Brain microvascular endothelial cell (primary cell): ENCODE data around the gene BRSK2.

ENCODE experiments used
- DNase-seq: peaks from one replicate; pipeline ENCODE4 v3.0.0-alpha.2; 2020
- H3K27ac ChIP-seq: fragments of 250-450 bp; sonication (Bioruptor Pico); 2 replicates; pipeline ENCODE4 v1.5.1; 2020; ENCODE audit warnings: mild to moderate bottlenecking, moderate library complexity
- H3K27me3 ChIP-seq: fragments of 250-450 bp; sonication (Bioruptor Pico); replicated peaks from 2 replicates; pipeline ENCODE4 v1.5.1; 2020; ENCODE audit warnings: mild to moderate bottlenecking
- H3K36me3 ChIP-seq: fragments of 250-450 bp; sonication (Bioruptor Pico); replicated peaks from 2 replicates; pipeline ENCODE4 v1.5.1; 2020; ENCODE audit warnings: mild to moderate bottlenecking
- H3K4me3 ChIP-seq: 2 replicates; pipeline ENCODE4 v1.5.1; 2011; ENCODE audit warnings: low read depth, mild to moderate bottlenecking, control low read depth, low read length, moderate library complexity
- in situ Hi-C: cut with HindIII; loops from 2 replicates; pipeline ENCODE4 v1.10.0; 2017; ENCODE audit warnings: low sequenced_read_pairs, low pct_ligation_motif_present
- TF ChIP-seq, protein P1 (sequence below): IDR thresholded peaks from 2 replicates; pipeline ENCODE4 v1.5.1; 2011; ENCODE audit warnings: low read depth, mild to moderate bottlenecking, moderate library complexity, low read length, control low read depth, inconsistent platforms; ENCODE audit errors: missing control alignments

BRSK2 gene

DNA sequence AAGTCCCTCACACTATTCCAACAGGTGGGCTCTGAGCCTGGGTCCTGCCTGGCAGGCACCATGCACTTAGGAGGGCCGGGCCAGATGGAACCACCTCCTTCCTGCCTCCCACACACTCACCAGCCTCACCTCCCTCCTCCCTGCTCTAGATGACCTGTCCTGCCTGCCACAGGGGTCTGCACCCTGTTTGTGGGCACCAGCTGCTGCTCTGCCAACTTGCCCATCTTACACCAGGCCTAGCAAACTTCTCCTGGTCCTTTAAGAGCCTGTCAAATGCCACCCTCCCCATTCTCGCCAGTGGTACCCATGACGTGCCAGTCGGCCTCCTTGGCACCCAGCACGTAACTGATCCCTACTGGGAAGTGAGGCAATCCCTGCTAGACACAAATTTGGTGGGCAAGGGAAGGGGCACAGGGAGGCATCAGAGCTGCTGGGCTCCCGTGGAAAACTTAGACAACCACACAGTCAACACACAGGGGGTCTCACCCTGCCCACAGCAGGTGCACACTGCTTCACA lies 93.8 kb downstream of the BRSK2 start:
- Histone ChIP-seq H3K4me3 (no peak overlapping the region), H3K27me3 (no peaks in the 10 kb centered on the region), H3K27ac (no peak overlapping the region), H3K36me3 (peaks cover 4% of the 10 kb centered on the region)
- in situ Hi-C loops, result no loop called here
- TF ChIP-seq, protein P1, sequence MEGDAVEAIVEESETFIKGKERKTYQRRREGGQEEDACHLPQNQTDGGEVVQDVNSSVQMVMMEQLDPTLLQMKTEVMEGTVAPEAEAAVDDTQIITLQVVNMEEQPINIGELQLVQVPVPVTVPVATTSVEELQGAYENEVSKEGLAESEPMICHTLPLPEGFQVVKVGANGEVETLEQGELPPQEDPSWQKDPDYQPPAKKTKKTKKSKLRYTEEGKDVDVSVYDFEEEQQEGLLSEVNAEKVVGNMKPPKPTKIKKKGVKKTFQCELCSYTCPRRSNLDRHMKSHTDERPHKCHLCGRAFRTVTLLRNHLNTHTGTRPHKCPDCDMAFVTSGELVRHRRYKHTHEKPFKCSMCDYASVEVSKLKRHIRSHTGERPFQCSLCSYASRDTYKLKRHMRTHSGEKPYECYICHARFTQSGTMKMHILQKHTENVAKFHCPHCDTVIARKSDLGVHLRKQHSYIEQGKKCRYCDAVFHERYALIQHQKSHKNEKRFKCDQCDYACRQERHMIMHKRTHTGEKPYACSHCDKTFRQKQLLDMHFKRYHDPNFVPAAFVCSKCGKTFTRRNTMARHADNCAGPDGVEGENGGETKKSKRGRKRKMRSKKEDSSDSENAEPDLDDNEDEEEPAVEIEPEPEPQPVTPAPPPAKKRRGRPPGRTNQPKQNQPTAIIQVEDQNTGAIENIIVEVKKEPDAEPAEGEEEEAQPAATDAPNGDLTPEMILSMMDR, result no peak
- DNase-seq, result no peak

DNA sequence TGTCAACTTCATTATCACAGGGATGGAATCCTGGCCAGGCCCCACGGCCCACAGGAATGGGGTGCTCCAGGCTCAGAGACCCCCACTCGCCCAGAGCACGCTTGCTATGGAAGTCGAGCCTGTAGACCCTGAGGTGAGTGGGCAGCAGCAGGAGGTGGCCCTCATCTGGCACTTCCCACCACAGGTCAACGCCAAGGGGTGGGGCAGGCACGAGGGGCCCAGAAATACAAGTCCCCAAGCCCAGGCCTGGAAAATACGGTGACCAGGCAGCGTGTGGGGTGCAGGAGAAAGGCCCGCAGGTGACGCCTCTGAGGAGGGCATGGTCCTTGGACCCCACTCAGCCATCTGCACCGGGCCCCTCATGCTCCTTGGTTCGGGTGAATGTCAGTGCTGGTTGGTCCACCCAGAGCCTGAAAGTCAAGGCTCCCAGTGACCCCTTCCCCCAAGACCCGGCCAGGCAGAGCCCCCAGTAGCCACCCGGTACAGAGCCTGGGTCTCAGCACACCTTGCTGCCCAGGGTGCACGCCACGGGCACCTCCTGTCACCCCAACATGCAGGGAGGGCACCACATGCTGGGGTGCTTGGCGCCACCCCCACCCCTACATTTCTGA lies 94.4 kb downstream of the BRSK2 start:
- TF ChIP-seq, protein P1, result no peak
- no peak for DNase-seq
- no peaks in the 10 kb centered on the region for H3K27me3 ChIP-seq
- H3K36me3 ChIP-seq, result peaks cover 4% of the 10 kb centered on the region
- H3K4me3 ChIP-seq, result no peak overlapping the region
- in situ Hi-C loops, result no loop called here
- H3K27ac ChIP-seq, result no peak overlapping the region

DNA sequence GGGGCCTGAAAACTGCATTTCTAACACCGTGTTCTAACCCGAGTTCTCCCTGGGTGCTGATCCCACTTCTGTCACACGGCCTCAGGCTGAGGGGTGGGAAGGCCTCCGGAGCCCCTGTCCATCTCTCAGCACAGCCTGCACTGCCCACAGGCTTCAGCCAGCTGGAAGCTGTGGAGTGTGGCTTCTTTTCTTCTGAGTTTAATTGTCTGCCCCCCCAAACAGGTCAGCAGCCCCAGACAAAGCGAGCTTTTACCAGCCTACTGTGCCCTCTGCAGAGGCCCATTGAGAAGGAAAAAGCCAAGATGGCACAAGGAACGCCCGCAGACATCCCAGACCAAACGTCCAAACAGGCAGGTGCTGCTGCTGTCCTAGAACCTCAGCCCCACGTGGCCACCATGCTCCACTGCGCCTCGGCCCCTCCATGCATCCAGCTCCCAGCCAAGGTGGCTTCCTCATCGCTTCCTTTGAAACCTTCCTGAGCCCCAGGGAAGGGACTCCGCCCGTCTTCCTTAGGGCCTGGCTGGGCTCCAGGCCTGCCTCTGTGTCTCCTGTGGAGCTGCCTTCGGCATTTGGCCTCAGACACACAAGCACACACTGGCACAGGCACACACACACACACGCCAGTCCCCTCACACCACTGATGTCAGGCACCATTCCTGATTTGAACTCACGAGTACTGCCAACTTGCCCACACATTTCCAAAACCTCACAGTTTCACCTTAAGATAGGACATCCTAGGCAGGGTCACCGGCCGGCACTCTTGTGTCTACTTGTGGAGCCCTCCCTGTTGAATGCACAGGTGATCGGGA lies 95.2 kb downstream of the BRSK2 start:
- no peaks in the 10 kb centered on the region for H3K27me3 ChIP-seq
- TF ChIP-seq, protein P1, result no peak
- no peak overlapping the region for H3K4me3 ChIP-seq
- H3K36me3 ChIP-seq, result peaks cover 2% of the 10 kb centered on the region
- no peak for DNase-seq
- in situ Hi-C loops, result no loop called here
- H3K27ac ChIP-seq, result no peak overlapping the region

DNA sequence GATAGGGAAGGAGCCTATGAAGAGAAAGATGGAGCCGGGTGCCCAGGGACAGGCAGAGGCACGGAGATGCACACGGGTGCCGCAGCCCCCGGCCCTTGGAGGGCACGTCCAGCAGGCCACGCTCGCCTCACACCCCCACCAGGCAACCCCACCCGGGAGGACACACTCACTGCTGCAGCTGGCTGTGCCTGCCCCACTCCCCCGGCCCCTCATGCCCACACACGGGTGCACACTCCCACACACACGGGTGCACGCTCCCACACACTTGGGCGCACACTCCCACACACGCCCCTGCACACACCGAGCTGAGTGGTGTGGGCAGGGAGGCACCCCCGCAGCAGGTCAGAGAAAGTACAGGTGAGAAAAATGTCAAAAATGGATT lies 95.8 kb downstream of the BRSK2 start:
- DNase-seq, result no peak
- H3K4me3 ChIP-seq, result no peak overlapping the region
- H3K36me3 ChIP-seq, result no peaks in the 10 kb centered on the region
- in situ Hi-C loops, result no loop called here
- no peak overlapping the region for H3K27ac ChIP-seq
- TF ChIP-seq, protein P1, result no peak
- no peaks in the 10 kb centered on the region for H3K27me3 ChIP-seq

DNA sequence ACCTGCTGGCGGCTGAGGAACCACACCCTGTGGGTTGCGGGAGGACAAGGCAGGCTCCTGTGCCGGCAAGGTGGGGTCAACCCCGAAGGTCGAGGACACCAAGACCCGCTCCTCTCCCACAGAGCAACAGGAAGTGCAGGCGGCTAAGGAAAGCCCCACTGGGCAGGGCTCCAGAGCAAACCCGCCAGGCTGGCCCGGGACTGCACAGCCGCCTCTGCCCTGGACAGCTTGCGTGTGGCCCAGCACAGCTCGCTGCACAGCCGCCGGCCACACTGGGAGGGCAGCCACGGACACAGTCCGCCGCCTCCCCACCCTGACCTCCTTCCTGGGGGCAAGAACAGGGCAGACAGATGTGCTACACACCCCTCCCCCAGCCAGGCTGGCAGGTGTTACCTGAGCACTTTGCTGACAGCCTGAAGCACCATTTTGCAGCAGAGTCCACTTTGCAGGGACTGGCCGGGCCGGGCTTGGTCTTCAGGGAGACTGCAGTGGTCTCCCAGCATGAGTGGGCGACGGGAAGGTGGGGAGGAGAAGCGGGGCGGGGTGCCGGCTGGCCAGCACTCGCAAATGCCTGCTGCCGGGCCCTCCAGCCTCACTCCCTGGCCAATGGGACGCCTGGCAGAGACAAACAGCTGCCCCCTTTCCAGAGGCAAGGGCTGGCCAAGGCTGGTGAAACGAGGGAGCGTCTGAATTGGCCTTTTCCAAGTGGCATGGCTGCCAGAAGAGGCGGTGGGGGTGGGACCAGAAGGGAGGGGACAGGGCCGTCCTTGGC lies 96.5 kb downstream of the BRSK2 start, which contains the start of gene MOB2:
Gene MOB2, minus strand, starts transcription at position 726 of the 772 bp plus-strand sequence. Its CDS starts 223 bp downstream, at position 503.
- no peaks in the 10 kb centered on the region for H3K36me3 ChIP-seq
- no peaks in the 10 kb centered on the region for H3K27me3 ChIP-seq
- TF ChIP-seq, protein P1, result no peak
- no peak for DNase-seq
- no peak within 1 kb of the TSS for H3K27ac ChIP-seq
- no peak within 1 kb of the TSS for H3K4me3 ChIP-seq
- in situ Hi-C loops, result no loop called here
